Fibroblast of the aortic adventitia (primary cell): ENCODE data around the gene ABCD1. TPM values are rescaled to one million over a fixed set of nuclear protein-coding genes. Genes with fewer than 3 reads are reported as not detected.

Experiments
- DNase-seq: peaks from one replicate; pipeline ENCODE4 v3.0.0-alpha.2; 2010; ENCODE audit warnings: low read depth
- H3K4me3 ChIP-seq: 2 replicates; pipeline ENCODE4 v1.5.1; 2011; ENCODE audit warnings: low read depth, mild to moderate bottlenecking, control low read depth, low read length, moderate library complexity
- total RNA-seq: library from RNA; depleted of rRNA; stranded (reverse); fragments of >200 nt; gene quantifications from 2 replicates; pipeline ENCODE4 v1.2.3, GENCODE V29; 2012; ENCODE audit warnings: low replicate concordance
- TF ChIP-seq, protein P1 (sequence below): IDR thresholded peaks from 2 replicates; pipeline ENCODE4 v1.5.1; 2011; ENCODE audit warnings: mild to moderate bottlenecking, low read length, control low read depth, inconsistent platforms; ENCODE audit not compliant: insufficient read depth

Gene ABCD1
- total RNA-seq, 1 donor: 15.5 TPM

DNA sequence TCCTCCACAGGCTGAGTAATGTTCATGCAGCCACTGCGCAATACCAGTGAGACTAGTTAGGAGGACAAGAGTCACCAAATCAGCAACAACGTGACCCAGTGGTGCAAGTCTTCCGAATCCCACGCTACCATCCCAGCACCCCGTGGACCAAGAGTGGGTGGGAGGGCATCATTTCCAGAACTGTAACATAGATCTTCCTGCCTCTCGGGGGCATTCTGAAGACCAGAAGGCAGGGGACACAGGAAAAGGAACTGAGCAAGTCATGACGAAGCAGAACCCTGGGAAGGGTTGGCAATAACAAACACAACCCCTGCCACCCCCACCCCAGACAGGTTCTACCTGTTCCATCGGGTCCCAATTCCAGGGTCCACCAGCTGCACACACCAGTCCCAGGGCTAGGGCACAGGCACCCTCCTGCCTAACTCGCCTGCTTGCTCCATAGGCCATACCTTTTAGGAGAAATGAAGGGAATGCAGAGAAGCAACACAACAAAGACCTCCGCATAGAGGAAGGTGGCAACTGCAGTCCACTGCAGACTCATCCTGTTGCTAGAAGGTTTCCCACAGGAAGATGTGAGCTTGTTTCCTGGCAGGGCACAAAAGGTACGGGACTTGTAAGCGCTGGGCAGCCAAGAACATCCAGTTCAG lies 1.8 kb upstream of the ABCD1 start:
- TF ChIP-seq, protein P1, sequence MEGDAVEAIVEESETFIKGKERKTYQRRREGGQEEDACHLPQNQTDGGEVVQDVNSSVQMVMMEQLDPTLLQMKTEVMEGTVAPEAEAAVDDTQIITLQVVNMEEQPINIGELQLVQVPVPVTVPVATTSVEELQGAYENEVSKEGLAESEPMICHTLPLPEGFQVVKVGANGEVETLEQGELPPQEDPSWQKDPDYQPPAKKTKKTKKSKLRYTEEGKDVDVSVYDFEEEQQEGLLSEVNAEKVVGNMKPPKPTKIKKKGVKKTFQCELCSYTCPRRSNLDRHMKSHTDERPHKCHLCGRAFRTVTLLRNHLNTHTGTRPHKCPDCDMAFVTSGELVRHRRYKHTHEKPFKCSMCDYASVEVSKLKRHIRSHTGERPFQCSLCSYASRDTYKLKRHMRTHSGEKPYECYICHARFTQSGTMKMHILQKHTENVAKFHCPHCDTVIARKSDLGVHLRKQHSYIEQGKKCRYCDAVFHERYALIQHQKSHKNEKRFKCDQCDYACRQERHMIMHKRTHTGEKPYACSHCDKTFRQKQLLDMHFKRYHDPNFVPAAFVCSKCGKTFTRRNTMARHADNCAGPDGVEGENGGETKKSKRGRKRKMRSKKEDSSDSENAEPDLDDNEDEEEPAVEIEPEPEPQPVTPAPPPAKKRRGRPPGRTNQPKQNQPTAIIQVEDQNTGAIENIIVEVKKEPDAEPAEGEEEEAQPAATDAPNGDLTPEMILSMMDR: no peak
- peak overlapping the region; percentile 72 for H3K4me3 ChIP-seq
- no peak for DNase-seq

- peak; percentile 32 for DNase-seq
- TF ChIP-seq, protein P1: peak; percentile 46
- peak overlapping the region; percentile 72 for H3K4me3 ChIP-seq
Measured at GRCh38 chrX:153723351-153724251, 1.1 kb upstream of the ABCD1 start.

DNA sequence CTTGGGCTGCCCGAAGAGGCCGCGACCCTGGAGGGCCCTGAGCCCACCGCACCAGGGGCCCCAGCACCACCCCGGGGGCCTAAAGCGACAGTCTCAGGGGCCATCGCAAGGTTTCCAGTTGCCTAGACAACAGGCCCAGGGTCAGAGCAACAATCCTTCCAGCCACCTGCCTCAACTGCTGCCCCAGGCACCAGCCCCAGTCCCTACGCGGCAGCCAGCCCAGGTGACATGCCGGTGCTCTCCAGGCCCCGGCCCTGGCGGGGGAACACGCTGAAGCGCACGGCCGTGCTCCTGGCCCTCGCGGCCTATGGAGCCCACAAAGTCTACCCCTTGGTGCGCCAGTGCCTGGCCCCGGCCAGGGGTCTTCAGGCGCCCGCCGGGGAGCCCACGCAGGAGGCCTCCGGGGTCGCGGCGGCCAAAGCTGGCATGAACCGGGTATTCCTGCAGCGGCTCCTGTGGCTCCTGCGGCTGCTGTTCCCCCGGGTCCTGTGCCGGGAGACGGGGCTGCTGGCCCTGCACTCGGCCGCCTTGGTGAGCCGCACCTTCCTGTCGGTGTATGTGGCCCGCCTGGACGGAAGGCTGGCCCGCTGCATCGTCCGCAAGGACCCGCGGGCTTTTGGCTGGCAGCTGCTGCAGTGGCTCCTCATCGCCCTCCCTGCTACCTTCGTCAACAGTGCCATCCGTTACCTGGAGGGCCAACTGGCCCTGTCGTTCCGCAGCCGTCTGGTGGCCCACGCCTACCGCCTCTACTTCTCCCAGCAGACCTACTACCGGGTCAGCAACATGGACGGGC lies 579 bp downstream of the ABCD1 start:
- DNase-seq: no peak
- TF ChIP-seq, protein P1: no peak
- H3K4me3 ChIP-seq: peak overlapping the region; percentile 61

DNA sequence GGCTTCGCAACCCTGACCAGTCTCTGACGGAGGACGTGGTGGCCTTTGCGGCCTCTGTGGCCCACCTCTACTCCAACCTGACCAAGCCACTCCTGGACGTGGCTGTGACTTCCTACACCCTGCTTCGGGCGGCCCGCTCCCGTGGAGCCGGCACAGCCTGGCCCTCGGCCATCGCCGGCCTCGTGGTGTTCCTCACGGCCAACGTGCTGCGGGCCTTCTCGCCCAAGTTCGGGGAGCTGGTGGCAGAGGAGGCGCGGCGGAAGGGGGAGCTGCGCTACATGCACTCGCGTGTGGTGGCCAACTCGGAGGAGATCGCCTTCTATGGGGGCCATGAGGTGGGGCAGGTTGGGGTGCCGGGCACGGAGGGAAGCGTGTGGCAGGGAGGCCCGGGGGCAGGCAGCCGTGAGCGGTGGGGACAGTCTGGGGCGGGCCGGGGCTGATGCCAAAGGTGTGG lies 1.2 kb downstream of the ABCD1 start:
- DNase-seq: no peak
- peak overlapping the region; percentile 48 for H3K4me3 ChIP-seq
- TF ChIP-seq, protein P1: no peak

GRCh38 chrX:153726286-153727122 lies 1.8 kb downstream of the ABCD1 start:
- TF ChIP-seq, protein P1: no peak
- DNase-seq: peak; percentile 38
- H3K4me3 ChIP-seq: peak overlapping the region; percentile 48
